HCT116 (cell line): ENCODE data around the gene FGF14. TPM values are rescaled to one million over a fixed set of nuclear protein-coding genes. Genes with fewer than 3 reads are reported as not detected.

ENCODE experiments used
- CBX3 ChIP-seq: IDR thresholded peaks from 2 replicates; pipeline ENCODE4 v1.6.1; 2012; ENCODE audit warnings: low read depth
- EGR1 ChIP-seq: IDR thresholded peaks from 2 replicates; pipeline ENCODE4 v1.6.1; 2012; ENCODE audit warnings: low read depth
- FOSL1 ChIP-seq: IDR thresholded peaks from 2 replicates; pipeline ENCODE4 v1.6.1; 2012; ENCODE audit warnings: low read depth
- JUND ChIP-seq: IDR thresholded peaks from 2 replicates; pipeline ENCODE4 v1.6.1; 2012
- POLR2AphosphoS5 ChIP-seq: IDR thresholded peaks from 2 replicates; pipeline ENCODE4 v1.6.1; 2011; ENCODE audit warnings: mild to moderate bottlenecking, low read depth, low read length, moderate library complexity
- SP1 ChIP-seq: IDR thresholded peaks from 2 replicates; pipeline ENCODE4 v1.6.1; 2012; ENCODE audit warnings: low read depth
- SRF ChIP-seq: IDR thresholded peaks from 2 replicates; pipeline ENCODE4 v1.6.1; 2012; ENCODE audit warnings: low read depth
- YY1 ChIP-seq: IDR thresholded peaks from 2 replicates; pipeline ENCODE4 v1.6.1; 2011; ENCODE audit warnings: low read length, low read depth, moderate library complexity, mild to moderate bottlenecking; ENCODE audit not compliant: insufficient replicate concordance; ENCODE audit errors: extremely low read depth
- ZNF274 ChIP-seq: fragments of 200-500 bp; sonication (Bioruptor generic); IDR thresholded peaks from 2 replicates; pipeline ENCODE4 v1.6.1; 2014; ENCODE audit warnings: mild to moderate bottlenecking, low read depth, low read length, inconsistent platforms
- total RNA-seq: library from RNA; stranded (reverse); gene quantifications from one replicate; pipeline ENCODE4 v1.2.1, GENCODE V29; 2021; ENCODE audit not compliant: unreplicated experiment
- TF ChIP-seq, protein P1 (sequence below): IDR thresholded peaks from 2 replicates; pipeline ENCODE4 v1.6.1; 2012; ENCODE audit warnings: low read depth
- TF ChIP-seq, protein P2 (sequence below), 3 experiments: fragments of 200-600 bp in 1 of 3; sonication (generic) in 1 of 3; IDR thresholded peaks in 2 of 3; conservative IDR thresholded peaks in 1 of 3; 2 replicates each; pipeline ENCODE4 v1.5.1; 2012 to 2017; ENCODE audit warnings: low read depth in 2 of 3, low read length in 2 of 3, antibody characterized with exemption in 1 of 3, borderline replicate concordance in 1 of 3, control low read depth in 1 of 3, mild to moderate bottlenecking in 1 of 3, mixed read lengths in 1 of 3, mixed run types in 1 of 3, moderate library complexity in 1 of 3; ENCODE audit not compliant: insufficient read depth in 1 of 3
- TF ChIP-seq, protein P3 (sequence below): IDR thresholded peaks from 2 replicates; pipeline ENCODE4 v1.6.1; 2012

The FGF14 gene
- total RNA-seq, 1 experiment from 2014 or later: not detected

DNA sequence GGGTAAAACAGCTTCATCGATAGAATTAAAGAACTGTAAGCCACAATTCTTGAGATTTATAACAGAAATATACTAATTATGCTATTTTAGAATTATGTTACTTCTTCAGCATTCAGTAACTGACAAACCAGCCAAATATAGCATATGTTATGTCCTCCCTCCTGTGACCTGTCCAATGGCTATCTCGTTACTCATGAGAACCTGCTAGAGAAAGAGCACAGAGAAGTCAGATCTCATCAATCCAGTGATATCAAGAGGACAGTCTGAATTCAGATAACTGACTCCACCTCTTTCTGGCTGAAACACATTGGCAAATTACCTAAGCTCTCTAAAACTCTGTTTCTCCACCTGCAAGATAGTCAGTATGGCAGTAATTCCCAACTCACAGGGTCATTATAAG, 170.4 kb downstream of the FGF14 start (continued):
- TF ChIP-seq, protein P1, sequence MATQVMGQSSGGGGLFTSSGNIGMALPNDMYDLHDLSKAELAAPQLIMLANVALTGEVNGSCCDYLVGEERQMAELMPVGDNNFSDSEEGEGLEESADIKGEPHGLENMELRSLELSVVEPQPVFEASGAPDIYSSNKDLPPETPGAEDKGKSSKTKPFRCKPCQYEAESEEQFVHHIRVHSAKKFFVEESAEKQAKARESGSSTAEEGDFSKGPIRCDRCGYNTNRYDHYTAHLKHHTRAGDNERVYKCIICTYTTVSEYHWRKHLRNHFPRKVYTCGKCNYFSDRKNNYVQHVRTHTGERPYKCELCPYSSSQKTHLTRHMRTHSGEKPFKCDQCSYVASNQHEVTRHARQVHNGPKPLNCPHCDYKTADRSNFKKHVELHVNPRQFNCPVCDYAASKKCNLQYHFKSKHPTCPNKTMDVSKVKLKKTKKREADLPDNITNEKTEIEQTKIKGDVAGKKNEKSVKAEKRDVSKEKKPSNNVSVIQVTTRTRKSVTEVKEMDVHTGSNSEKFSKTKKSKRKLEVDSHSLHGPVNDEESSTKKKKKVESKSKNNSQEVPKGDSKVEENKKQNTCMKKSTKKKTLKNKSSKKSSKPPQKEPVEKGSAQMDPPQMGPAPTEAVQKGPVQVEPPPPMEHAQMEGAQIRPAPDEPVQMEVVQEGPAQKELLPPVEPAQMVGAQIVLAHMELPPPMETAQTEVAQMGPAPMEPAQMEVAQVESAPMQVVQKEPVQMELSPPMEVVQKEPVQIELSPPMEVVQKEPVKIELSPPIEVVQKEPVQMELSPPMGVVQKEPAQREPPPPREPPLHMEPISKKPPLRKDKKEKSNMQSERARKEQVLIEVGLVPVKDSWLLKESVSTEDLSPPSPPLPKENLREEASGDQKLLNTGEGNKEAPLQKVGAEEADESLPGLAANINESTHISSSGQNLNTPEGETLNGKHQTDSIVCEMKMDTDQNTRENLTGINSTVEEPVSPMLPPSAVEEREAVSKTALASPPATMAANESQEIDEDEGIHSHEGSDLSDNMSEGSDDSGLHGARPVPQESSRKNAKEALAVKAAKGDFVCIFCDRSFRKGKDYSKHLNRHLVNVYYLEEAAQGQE: no peak
- no peak for TF ChIP-seq YY1
- TF ChIP-seq, protein P2, sequence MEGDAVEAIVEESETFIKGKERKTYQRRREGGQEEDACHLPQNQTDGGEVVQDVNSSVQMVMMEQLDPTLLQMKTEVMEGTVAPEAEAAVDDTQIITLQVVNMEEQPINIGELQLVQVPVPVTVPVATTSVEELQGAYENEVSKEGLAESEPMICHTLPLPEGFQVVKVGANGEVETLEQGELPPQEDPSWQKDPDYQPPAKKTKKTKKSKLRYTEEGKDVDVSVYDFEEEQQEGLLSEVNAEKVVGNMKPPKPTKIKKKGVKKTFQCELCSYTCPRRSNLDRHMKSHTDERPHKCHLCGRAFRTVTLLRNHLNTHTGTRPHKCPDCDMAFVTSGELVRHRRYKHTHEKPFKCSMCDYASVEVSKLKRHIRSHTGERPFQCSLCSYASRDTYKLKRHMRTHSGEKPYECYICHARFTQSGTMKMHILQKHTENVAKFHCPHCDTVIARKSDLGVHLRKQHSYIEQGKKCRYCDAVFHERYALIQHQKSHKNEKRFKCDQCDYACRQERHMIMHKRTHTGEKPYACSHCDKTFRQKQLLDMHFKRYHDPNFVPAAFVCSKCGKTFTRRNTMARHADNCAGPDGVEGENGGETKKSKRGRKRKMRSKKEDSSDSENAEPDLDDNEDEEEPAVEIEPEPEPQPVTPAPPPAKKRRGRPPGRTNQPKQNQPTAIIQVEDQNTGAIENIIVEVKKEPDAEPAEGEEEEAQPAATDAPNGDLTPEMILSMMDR (IDR thresholded peaks at IDR 0.05 in 2 of 3, conservative IDR thresholded peaks at IDR 0.05 in 1 of 3; ENCODE audit: borderline replicate concordance in 1 of 3, insufficient read depth in 1 of 3, low read depth in 2 of 3, low read length in 2 of 3): no peak
- TF ChIP-seq POLR2AphosphoS5: no peak
- TF ChIP-seq FOSL1: no peak
- TF ChIP-seq EGR1: no peak
- no peak for TF ChIP-seq JUND
- TF ChIP-seq, protein P3, sequence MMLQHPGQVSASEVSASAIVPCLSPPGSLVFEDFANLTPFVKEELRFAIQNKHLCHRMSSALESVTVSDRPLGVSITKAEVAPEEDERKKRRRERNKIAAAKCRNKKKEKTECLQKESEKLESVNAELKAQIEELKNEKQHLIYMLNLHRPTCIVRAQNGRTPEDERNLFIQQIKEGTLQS: no peak
- no peak for TF ChIP-seq SRF
- TF ChIP-seq ZNF274: no peak
- no peak for TF ChIP-seq CBX3
- TF ChIP-seq SP1: no peak
